HL-60 (cell line): ENCODE measurements around the gene PTPRK.

Experiments
- DNase-seq, 2 experiments: peaks; one replicate each; pipeline ENCODE4 v3.0.0-alpha.2; 2010 to 2020; ENCODE audit warnings: low read depth in 1 of 2, low spot score in 1 of 2
- H3K27ac ChIP-seq: fragments of 250-450 bp; sonication (Bioruptor Pico); replicated peaks from 2 replicates; pipeline ENCODE4 v1.5.1; 2020; ENCODE audit warnings: mild to moderate bottlenecking, moderate library complexity
- H3K27me3 ChIP-seq: fragments of 250-450 bp; sonication (Bioruptor Pico); 2 replicates; pipeline ENCODE4 v1.5.1; 2021; ENCODE audit warnings: mild to moderate bottlenecking, moderate library complexity; ENCODE audit not compliant: insufficient read depth, poor library complexity, severe bottlenecking
- H3K4me3 ChIP-seq: replicated peaks from 2 replicates; pipeline ENCODE4 v1.5.1; 2011; ENCODE audit warnings: mild to moderate bottlenecking, control low read depth, low read length; ENCODE audit not compliant: insufficient read depth
- CTCF ChIP-seq: IDR thresholded peaks from one replicate; pipeline ENCODE4 v1.5.1; 2011; ENCODE audit warnings: low read length, control low read depth, inconsistent platforms; ENCODE audit not compliant: insufficient read depth
- GABPA ChIP-seq: IDR thresholded peaks from 2 replicates; pipeline ENCODE4 v1.6.1; 2012; ENCODE audit warnings: low read depth
- POLR2AphosphoS5 ChIP-seq: IDR thresholded peaks from 2 replicates; pipeline ENCODE4 v1.6.1; 2012; ENCODE audit warnings: low read depth
- REST ChIP-seq: IDR thresholded peaks from 2 replicates; pipeline ENCODE4 v1.6.1; 2012; ENCODE audit warnings: low read depth; ENCODE audit not compliant: insufficient replicate concordance
- SPI1 ChIP-seq: IDR thresholded peaks from 2 replicates; pipeline ENCODE4 v1.6.1; 2012; ENCODE audit warnings: low read depth, mild to moderate bottlenecking, borderline replicate concordance

Gene PTPRK

GRCh38 chr6:128478230-128479047, 42.0 kb downstream of the PTPRK start:
- Histone ChIP-seq H3K4me3 (no peak overlapping the region), H3K27me3 (no peaks in the 10 kb centered on the region), H3K27ac (no peak overlapping the region)
- DNase-seq: no peak
- TF ChIP-seq GABPA: no peak

DNA sequence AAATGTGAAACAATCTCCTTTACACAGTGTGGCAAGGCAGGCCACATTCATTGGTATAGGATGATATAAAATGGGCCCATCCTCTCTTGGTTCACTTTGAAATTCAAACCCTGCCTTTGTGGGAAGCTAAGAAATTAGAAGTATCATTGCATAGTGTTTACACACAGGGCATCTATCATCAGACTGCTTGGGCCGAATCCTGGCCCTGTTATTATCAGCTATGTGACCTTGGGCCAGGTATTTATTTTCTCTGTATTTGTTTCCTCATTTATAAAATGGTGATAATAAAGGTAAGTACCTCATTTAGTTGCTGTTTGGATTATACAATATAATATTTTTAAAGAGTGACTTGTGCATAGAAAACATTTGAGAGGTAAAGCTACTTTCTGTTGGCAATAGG, 45.5 kb downstream of the PTPRK start:
- Histone ChIP-seq H3K27me3 (no peaks in the 10 kb centered on the region), H3K27ac (no peak overlapping the region), H3K4me3 (no peak overlapping the region)
- TF ChIP-seq SPI1: no peak
- no peak for DNase-seq

GRCh38 chr6:128474481-128474880, 45.9 kb downstream of the PTPRK start:
- TF ChIP-seq CTCF: no peak
- H3K4me3 ChIP-seq: no peak overlapping the region
- no peak overlapping the region for H3K27ac ChIP-seq
- no peaks in the 10 kb centered on the region for H3K27me3 ChIP-seq
- no peak for DNase-seq

GRCh38 chr6:128471907-128472306, 48.5 kb downstream of the PTPRK start:
- no peak for DNase-seq

GRCh38 chr6:128465368-128466343, 54.7 kb downstream of the PTPRK start:
- Histone ChIP-seq H3K27me3 (no peaks in the 10 kb centered on the region), H3K4me3 (no peak overlapping the region), H3K27ac (no peak overlapping the region)
- no peak for DNase-seq
- no peak for TF ChIP-seq REST
- no peak for TF ChIP-seq CTCF
- no peak for TF ChIP-seq SPI1
- TF ChIP-seq POLR2AphosphoS5: no peak
- no peak for TF ChIP-seq GABPA

More at GRCh38 chr6:128471907-128472306, 48.5 kb downstream of the PTPRK start:
- H3K27ac ChIP-seq: no peak overlapping the region
- no peak overlapping the region for H3K4me3 ChIP-seq
- TF ChIP-seq REST (no peak), GABPA (no peak), SPI1 (no peak)
- H3K27me3 ChIP-seq: no peaks in the 10 kb centered on the region
